ENCODE results near the gene HBA1. TPM values are rescaled to one million over a fixed set of nuclear protein-coding genes. Genes with fewer than 3 reads are reported as not detected.

HBA1 gene
- total RNA-seq, 4 donors from 2014 or later = 48.4 to 135 (median 81.6) TPM; not detected in 1

- 93 to 94% methylated on average over 33 to 34 of the region's 34 CpGs for WGBS, 2 donors
- H3K4me3 ChIP-seq = no peak overlapping the region
- H3K27ac ChIP-seq = no peak overlapping the region
- H3K9me3 ChIP-seq = no peaks in the 10 kb centered on the region
- no peaks in the 10 kb centered on the region for H3K4me1 ChIP-seq
- H3K36me3 ChIP-seq = peaks cover 5 to 86% (median 28%) of the 10 kb centered on the region in 3 donors
- H3K27me3 ChIP-seq = no peaks in the 10 kb centered on the region
- no peak for TF ChIP-seq POLR2A (IDR thresholded peaks at IDR 0.05)
- no peak for TF ChIP-seq CTCF (IDR thresholded peaks at IDR 0.05)
- TF ChIP-seq EP300 (IDR thresholded peaks at IDR 0.05) = no peak
- DNase-seq (ENCODE audit: low spot score in 2 of 2) = no peak
Observed at GRCh38 chr16:189604-190186, 13.2 kb downstream of the HBA1 start.

- no peak overlapping the region for H3K27ac ChIP-seq
- DNase-seq (ENCODE audit: low spot score in 2 of 2) = no peak
- no peaks in the 10 kb centered on the region for H3K4me1 ChIP-seq
- no peak for TF ChIP-seq EP300 (IDR thresholded peaks at IDR 0.05)
- no peak for TF ChIP-seq CTCF (IDR thresholded peaks at IDR 0.05)
- no peak for TF ChIP-seq POLR2A (IDR thresholded peaks at IDR 0.05)
- WGBS, 2 donors = 90 to 94% methylated on average over 4 of the region's 4 CpGs
- H3K9me3 ChIP-seq = no peaks in the 10 kb centered on the region
- no peaks in the 10 kb centered on the region for H3K27me3 ChIP-seq
- H3K36me3 ChIP-seq = peaks cover 5 to 98% (median 38%) of the 10 kb centered on the region in 3 donors
- H3K4me3 ChIP-seq = no peak overlapping the region
Observed at GRCh38 chr16:191831-192230, 15.4 kb downstream of the HBA1 start.

GRCh38 chr16:192686-193085 lies 16.2 kb downstream of the HBA1 start:
- DNase-seq (ENCODE audit: low spot score in 2 of 2) = no peak
- Histone ChIP-seq H3K36me3 (peaks cover 5 to 100% (median 42%) of the 10 kb centered on the region in 3 donors), H3K4me3 (no peak overlapping the region), H3K9me3 (no peaks in the 10 kb centered on the region), H3K27me3 (no peaks in the 10 kb centered on the region), H3K4me1 (no peaks in the 10 kb centered on the region), H3K27ac (no peak overlapping the region)
- WGBS, 2 donors = 92 to 94% methylated on average over 11 of the region's 11 CpGs
- TF ChIP-seq POLR2A (IDR thresholded peaks at IDR 0.05) (no peak), EP300 (IDR thresholded peaks at IDR 0.05) (no peak), CTCF (IDR thresholded peaks at IDR 0.05) (no peak)

- DNase-seq (ENCODE audit: low spot score in 2 of 2) = no peak
- H3K36me3 ChIP-seq = peaks cover 6 to 100% (median 47%) of the 10 kb centered on the region in 3 donors
- no peak overlapping the region for H3K27ac ChIP-seq
- H3K4me3 ChIP-seq = no peak overlapping the region
- WGBS, 2 donors = 91 to 92% methylated on average over 15 of the region's 15 CpGs
- no peaks in the 10 kb centered on the region for H3K27me3 ChIP-seq
- no peaks in the 10 kb centered on the region for H3K9me3 ChIP-seq
- no peak for TF ChIP-seq CTCF (IDR thresholded peaks at IDR 0.05)
- TF ChIP-seq EP300 (IDR thresholded peaks at IDR 0.05) = no peak
- no peak for TF ChIP-seq POLR2A (IDR thresholded peaks at IDR 0.05)
- no peaks in the 10 kb centered on the region for H3K4me1 ChIP-seq
Observed at GRCh38 chr16:193441-193840, 17.0 kb downstream of the HBA1 start.

- Histone ChIP-seq H3K4me3 (no peak overlapping the region), H3K9me3 (no peaks in the 10 kb centered on the region), H3K27me3 (no peaks in the 10 kb centered on the region), H3K27ac (no peak overlapping the region), H3K4me1 (no peaks in the 10 kb centered on the region), H3K36me3 (peaks cover 10 to 99% (median 42%) of the 10 kb centered on the region in 3 donors)
- WGBS, 2 donors = 91% methylated on average over 6 of the region's 6 CpGs
- no peak for DNase-seq (ENCODE audit: low spot score in 2 of 2)
- no peak for TF ChIP-seq EP300 (IDR thresholded peaks at IDR 0.05)
- no peak for TF ChIP-seq CTCF (IDR thresholded peaks at IDR 0.05)
- no peak for TF ChIP-seq POLR2A (IDR thresholded peaks at IDR 0.05)
Observed at GRCh38 chr16:194516-194915, 18.0 kb downstream of the HBA1 start.

Data from tibial nerve (tissue), 4 donors.